DMS 273 treated with DMSO at 0.1 percent for 48 hours (cell line): ENCODE measurements around the gene MTCL1.

ENCODE experiments used
- DNase-seq: peaks from one replicate; lab custom pipeline; 2025; lab: John Stamatoyannopoulos, UW

Gene MTCL1

DNA sequence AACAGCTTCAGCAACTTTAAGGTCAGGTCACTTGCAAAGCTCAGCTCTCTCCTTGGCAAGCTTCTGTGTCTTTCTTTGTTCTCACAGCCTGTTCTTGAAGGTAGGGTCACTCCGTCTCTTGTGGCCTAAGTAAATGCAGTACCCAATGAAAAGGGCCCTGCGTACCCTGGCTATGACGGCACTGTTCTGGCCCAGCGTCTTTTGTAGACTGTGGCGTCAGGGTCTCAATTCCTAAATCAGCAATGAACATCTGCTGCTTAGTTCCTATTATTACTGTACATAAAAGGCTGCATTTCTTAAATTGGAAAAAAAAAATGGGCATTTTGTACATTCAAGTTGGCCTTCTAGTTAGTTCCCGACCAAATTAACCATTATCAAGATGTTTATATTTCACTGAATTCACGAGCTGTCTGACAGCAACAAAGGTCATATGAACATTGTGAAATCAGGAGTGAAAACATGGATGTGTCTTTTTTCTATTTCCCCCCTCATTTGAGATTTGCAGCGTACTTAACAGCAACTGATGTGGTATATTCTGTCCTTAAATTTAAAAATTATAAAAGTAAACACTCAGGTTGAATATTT is 17.0 kb upstream of the MTCL1 start:
- DNase-seq: no peak

DNA sequence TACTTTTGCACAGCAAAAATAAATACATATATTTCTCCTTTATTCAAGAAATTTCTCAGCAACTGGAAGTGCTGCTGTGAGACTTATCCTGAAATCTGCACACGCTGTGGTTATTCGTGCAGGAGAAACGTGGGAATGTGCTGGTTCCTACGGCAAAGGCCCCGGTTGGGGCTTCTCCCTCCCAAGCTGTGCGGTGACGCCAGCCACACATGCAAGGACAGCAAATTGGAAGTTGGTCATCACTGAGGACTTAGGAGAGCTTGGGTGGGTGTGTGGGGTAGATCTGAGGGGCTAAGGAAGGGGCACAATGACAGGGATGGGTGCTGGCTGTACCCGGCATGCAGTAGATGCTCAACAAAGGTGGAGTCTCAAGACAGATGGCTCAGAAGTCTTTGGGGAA is 16.5 kb upstream of the MTCL1 start:
- DNase-seq: no peak

DNA sequence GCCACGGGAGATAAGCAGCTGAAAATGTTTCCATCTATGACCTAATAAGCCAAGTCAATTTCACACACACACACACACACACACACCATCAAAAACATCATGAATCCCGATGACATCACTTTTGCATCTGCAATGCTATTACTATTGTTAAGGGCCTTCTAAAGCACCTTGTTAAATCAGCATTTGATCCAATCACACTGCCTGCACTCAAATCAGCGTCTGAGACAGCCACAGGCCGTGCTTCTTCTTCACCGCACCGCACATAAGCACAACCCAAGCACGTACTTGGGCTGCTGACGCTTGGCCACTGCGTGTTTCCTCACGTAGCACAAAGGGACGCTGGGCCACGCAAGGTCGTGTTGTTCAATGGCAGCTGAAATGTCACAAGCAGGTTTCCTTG is 15.8 kb upstream of the MTCL1 start:
- DNase-seq: no peak

DNA sequence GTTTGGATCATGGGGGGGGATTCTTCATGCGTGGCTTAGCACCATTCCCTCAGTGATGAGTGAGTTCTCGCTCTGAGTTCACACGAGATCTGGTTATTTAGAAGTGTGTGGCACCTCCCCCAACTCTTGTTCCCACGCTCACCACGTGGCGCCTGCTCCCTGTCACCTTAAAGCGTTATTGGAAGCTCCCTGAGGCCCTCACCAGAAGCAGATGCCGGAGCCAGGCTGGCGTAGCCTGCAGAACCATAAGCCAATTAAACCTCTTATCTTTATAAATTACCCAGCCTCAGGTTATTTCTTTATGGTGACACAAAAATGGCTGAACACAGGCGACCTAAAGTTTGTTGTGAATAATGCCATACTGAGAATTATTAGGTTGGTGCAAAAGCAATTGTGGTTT is 10.5 kb upstream of the MTCL1 start:
- no peak for DNase-seq

DNA sequence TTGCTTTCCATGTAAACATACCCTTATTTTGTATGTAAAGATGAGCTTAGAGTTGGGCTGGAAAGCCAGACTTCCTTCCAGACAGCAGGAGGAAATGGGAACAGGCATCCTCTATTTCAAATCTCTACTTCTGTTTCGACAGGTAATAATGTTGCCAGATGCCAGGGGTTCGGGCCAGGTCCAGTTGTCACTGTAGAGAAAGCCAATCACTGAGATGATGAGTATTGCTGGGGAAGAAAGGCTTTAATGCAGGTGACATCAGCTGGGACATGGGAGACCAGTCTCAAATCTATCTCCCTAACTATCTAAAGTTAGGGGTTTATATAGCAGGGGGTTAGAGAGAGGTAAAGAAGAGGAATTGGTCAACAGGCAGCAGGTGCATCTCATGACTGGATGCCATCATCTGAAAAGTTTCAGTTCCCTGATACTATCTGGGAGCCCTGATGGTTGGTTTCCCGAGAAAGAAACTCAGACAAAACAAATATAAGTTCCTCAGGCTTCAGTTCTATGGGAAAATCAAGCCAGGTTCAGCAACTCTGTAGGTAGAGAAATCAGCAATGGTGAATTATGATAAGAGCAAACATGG is 9.3 kb upstream of the MTCL1 start:
- DNase-seq: no peak

DNA sequence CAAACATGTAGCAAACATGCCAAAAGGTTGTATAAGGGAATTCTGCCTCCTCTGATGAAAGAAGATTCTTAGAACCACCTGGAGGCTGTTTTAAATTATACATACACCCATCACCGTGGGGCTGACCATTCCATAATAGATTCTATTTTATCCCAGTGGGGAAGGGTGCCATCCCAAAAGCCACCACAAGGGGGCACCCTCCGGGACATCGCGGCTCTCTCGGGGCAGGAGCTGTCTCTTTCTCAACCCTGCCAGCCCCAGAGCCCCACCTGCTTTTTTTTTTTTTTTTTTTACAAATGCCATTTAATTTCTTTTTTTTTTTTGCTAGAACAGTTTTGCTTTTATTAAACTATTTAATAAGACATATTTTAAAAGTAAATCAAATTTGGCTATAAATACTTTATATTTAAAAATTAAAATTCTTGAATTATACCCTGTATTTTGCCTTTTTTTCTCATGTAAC is 8.6 kb upstream of the MTCL1 start:
- DNase-seq: no peak

DNA sequence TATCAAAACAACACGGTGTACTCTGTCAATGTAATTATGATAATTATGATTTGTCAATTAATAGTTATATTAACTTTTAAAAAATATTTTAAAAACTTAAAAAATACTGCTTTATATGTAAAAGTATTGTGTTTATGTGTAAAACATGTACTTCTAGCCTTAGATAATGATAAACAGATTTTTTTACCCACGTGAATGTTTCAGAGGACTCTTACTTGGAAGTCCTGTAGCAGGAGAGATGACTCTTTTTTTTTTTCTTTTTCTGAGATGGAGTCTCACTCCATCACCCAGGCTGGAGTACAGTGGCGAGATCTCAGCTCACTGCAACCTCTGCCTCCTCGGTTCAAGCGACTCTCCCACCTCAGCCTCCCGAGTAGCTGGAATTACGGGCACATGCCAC is 6.2 kb upstream of the MTCL1 start:
- DNase-seq: no peak

DNA sequence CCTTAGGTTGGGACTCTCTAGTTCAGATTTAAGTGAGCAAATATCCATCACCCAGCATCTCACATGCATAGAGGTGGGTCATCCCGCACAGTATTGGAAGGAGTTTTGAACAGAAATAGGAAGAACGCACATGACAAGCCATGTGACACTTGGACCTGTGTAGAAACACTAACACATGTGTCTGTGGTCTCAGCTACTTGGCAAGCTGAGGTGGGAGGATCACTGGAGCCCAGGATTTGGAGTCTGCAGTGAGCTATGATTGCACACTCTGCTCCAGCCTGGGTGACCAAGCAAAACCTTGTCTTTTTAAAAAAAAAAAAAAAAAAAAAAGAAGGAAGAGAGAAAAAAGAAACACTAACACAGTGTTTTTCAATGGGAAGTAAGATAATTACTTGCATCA is 5.4 kb upstream of the MTCL1 start:
- DNase-seq: no peak

DNA sequence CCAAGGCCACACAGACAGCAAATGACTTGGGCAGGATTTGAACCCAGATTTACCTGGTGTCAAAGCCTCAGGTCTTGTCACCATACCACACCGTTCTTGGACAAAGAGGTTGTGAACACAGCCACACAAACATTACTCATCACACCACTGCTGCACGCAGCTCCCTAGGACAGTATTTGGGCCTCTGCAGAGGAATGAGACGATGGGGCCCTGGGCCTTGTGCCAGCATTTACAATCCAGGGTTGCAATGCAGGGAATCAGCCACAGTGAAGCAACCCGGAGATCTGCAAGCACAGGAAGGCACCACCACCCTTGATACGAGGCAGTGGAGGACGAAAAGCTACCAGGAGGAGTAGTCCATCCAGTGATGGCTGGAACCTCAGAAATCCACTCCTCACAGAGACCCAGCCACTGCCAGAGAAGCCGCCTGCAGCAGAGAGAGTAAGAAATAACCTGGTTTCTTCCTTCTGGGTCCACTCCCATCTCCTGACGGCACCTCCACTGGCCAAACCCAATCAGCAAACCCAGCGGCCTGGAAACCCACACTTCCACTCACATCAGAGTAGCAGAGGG is 3.7 kb upstream of the MTCL1 start:
- no peak for DNase-seq

DNA sequence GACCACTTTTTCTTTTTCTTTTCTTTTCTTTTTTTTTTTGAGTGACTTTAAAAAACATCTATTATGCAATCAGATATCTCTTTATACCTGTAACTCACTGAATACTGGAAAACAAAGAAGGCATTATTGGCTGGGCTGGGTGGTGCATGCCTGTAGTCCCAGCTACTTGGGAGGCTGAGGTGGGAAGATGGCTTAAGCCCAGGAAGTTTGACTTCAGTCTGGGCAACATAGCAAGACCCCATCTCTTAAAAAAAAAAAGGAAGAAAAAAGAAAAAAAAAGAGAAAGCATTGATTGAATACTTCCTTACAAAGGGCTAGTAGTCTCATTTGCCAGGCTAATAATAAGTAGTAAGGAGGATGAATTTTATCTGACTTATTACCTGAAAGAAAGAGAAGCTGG is 2.7 kb upstream of the MTCL1 start:
- DNase-seq: no peak

DNA sequence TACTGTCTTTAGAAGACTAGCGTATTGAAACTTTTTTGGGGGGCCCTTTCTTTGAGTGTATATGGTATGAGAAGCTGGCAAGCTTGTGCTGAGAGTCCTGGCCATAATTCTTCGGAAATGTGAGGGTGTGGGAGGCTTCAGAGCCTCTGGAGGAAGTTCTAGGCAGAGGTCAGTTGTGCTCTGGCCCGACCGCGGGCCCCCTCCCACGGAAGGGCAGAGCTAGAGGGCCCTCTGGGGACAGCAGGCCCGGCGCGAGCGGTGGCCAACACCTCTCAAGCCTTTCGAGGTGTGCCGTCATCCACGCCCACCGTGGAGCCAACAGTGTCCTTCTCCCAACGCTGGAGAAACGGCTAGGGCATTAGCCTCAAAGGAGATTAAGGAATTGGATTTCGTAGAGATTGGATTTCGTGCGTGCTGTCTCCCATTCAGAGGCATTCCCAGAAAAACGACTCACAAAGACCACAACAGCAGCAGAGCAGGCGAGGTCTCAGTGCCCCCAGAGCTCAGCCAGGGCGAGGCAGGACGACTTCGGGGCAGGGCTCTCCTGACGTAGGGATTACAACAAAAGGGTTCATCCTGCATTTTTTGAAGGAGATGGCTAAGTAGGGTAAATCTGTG is 2.2 kb upstream of the MTCL1 start:
- no peak for DNase-seq

DNA sequence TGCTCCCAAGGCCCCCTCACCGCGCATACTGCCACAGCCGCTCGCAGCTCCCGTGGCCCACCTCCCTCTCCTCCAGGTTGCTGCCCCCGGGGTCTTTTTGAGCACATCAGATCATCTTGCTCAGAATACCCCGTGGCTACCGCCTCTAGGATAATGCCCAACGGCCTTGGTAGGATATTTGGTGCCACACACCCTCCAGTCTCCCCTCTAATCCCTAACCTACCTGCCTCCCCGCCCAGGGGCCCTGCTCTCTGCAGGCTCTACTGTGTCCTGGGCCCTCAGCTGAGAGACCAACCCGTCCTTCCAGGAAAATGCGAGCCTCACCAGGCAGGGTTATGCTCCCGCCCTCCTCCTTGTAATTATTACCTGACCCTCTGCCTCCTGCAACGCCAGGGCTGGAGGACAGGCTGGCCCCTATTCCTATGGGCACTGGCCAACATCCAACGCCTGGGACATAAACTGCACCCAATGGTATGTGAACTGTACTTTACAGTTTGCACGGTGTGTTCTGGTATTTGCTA is 1.5 kb upstream of the MTCL1 start:
- no peak for DNase-seq

DNA sequence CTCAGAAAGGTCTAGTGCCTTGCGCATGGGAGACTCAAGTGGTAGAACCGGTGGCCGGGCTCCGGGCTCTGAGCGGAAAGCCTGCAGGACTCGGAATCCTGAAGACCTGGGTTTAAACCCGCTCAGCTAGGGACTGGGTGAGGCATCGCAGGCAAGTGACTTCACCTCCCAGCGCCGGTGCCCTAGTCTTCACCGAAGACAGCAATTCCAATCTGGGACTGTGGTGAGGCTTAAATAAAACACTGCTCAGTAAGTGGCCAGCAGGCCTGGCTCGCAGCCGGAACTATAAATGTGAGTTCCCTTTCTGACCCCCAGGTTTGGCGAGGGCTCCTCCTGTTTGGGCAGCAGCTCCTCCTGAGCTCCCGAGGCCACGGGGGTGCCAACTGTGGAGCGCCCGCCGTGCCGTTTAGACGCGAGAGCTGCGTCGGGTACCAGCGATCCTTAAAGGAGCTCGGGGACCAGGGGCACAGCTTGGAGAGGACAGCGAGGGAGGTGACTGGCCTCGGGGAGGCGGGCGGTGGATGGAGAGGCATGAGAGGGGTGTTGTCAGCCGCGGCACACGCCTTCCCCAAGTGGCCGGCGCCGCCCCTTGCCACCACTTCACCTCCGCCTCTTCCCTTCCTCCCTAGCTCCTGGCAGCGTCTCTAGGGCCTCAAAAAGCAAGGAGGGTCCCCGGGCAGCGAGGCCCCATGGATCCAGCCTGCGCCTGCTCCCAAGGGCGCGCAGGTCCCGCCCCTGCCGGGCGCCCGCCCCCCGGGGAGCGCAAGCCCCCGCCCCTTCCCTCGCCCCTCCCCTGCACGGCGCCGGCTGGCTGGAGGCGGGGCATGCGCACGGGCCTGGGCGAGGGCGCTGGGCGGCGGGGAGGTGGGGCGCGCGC is 757 bp upstream of the MTCL1 start:
- DNase-seq: peak; percentile 78

DNA sequence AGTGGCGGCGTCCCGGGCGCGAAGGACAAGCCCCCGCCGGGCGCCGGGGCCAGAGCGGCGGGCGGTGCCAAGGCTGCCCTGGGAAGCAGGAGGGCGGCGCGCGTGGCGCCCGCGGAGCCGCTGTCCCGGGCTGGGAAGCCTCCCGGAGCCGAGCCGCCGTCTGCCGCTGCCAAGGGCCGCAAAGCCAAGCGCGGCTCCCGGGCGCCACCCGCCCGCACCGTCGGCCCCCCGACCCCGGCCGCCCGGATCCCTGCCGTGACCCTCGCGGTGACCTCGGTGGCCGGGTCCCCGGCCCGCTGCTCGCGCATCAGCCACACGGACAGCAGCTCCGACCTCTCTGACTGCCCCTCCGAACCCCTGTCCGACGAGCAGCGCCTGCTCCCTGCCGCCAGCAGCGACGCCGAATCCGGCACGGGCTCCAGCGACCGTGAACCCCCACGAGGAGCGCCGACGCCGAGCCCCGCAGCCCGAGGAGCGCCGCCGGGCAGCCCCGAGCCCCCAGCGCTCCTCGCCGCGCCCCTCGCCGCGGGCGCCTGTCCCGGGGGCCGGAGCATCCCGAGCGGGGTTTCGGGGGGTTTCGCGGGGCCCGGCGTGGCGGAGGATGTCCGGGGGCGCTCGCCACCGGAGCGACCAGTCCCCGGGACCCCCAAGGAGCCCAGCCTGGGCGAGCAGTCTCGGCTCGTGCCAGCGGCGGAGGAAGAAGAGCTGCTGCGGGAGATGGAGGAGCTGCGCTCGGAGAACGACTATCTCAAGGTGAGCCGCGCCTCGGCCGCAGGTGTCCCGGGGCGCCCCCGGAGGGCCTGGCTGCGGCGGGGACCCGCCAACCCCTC is 820 bp downstream of the MTCL1 start:
- no peak for DNase-seq

DNA sequence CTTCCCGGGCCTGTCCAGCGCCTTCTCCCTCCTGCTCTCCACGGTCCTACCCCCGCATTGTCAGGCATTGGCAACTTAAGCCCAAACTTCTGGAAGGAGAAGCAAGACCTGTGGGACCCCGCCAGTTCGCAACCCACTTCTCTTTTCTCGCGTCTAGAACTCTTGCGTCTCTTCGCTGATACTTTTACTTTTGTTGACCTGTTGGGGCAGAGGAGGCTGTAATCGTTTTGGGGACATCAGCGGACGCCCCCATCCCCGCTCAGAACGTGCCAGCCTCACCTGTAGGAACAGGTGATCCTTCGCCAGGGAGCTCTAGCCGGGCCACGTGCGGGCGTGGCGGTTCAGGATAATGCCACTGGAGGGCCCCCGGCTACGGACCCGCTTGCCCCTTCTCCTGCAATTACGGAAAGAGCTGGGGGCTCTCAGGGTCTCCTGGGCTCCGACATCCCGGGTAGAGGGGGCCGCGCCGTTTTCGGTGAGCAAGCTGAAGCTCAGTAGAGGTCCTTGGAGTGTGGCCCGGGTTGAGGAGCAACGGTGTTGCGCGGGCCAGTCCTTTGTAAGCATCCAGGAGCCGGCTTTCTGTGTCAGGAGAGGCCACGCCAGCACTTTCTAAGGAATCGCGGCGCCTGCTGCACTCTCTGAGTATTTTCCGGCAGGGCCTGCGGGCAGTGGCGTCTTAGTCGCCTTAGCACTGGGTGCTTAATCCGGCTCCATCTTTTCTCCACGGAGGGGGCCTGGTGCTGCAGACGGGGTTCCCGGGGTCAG is 1.6 kb downstream of the MTCL1 start:
- DNase-seq: peak; percentile 56

DNA sequence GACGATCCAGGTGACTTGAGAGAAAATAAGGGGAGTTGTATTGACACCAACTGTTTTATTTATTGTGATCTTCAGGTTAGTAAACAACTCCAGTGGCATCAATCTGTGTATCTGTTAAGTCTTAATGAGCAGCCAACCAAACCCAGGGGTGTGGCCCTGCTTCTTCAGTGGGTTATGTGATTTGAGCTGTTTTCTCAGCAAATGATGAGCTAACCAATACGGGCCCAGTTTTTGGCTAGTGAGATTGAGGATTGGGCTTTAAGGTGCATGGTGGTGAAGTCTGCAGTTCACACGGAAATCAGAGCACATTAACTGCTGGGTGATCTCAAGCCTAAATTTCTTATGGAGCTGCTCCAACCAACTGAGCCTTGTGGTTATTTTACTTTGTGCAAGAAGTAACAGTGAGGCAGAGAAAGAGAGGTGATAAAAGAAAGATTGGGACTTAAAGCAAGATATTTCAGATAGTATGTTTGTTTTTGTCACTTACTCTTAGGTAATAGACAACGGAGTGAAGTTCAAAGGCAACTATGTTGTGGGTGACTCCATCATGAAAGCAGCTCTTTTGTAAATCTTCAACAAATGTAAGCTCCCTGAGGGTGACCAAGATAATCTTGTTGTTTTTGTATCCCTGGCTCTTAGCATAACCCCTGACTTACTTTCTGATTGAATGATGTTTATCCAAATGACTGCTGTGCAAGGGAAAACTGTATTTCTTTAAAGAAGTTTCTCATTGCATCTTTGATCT is 2.4 kb downstream of the MTCL1 start:
- DNase-seq: peak; percentile 56

DNA sequence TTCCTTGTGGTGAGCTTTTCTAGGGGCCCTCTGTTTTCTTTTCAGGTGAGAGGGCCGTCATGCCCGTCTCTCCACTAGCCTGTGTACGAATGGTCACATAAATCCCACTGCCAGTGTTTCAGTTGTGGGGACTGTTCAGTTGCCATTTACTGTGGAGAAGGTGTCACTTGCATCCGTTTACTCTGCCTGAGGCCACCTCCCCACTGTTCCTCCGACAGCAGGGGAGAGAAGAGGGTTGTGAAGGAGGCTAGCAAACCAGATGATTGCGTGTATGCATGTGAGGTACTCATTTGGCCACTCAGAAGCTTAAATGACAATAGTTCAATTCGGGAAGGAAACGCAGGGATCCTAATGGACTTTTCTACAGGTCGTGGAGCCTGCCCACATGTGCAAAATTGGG is 3.3 kb downstream of the MTCL1 start:
- DNase-seq: no peak

DNA sequence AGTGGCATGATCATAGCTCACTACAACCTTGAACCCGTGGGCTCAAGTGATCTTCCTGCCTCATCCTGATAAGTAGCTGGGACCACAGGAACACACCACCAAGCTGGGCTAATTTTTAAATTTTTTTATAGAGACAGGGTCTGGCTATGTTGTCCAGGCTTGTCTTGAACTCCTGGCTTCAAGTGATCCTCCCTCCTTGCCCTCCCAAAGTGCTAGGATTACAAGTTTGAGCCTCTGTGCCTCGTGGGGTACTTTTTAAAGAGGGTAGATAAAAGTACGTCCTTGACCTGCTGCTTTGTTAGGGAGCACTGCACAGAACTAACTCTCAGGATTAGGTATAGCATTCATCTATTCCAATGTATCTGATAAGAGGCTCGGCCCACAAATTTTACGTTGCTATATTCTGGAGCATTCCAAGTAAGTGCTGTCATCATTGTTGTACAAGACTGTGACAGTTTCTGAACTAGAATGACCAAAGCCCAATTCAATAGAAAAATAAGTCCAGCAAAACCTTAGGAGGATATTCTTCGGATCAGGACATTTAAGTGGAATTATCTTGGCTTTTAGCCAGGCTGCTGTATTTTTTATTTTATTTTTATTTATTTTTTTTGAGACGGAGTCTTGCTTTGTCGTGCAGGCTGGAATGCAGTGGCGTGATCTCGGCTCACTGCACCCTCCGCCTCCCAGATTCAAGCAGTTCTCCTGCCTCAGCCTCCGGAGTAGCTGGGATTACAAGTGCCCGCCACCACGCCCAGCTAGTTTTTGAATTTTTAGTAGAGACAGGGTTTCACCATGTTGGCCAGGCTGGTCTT is 4.1 kb downstream of the MTCL1 start:
- no peak for DNase-seq

DNA sequence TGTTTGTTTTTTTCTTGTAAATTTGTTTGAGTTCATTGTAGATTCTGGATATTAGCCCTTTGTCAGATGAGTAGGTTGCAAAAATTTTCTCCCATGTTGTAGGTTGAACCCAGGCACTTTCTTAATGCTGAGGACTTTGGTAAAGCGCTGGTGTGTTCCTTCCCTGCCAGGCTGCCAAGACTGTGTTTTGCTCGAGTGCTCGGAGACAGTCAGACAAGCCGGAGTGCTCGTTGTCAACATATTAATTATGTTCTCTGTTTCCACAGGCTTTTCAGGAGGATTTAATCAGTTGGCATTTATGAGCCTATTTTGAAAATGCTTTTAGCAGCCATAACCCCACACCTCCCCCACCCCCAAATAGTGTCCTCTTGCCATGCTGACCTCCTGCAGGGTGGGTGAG is 6.4 kb downstream of the MTCL1 start:
- no peak for DNase-seq
